ENCODE measurements around the gene ABHD6.

Gene ABHD6

GRCh38 chr3:58321791-58322190, 84.2 kb downstream of the ABHD6 start:
- no peaks in the 10 kb centered on the region for H3K9me2 ChIP-seq (replicated peaks; ENCODE audit: insufficient read depth, low read length)
- H3K36me3 ChIP-seq (ENCODE audit: low read length) = peaks cover 13% of the 10 kb centered on the region
- no peaks in the 10 kb centered on the region for H4K20me1 ChIP-seq (ENCODE audit: low read depth, low read length)
- H3K27me3 ChIP-seq (ENCODE audit: low read length) = no peaks in the 10 kb centered on the region
- H3K9me3 ChIP-seq (ENCODE audit: insufficient read depth, low read length) = no peaks in the 10 kb centered on the region
- H2AFZ ChIP-seq (ENCODE audit: low read depth, low read length, severe bottlenecking) = no peak overlapping the region
- no peak overlapping the region for H3K9ac ChIP-seq (ENCODE audit: low read length)
- H3K27ac ChIP-seq (ENCODE audit: low read depth, low read length) = no peak overlapping the region
- H3K79me2 ChIP-seq (ENCODE audit: insufficient read depth, low read length) = 0 out of 2 replicates have a peak, but pooled peaks cover 3% of the 10 kb centered on the region
- H3K4me2 ChIP-seq (ENCODE audit: low read depth, low read length, poor library complexity, severe bottlenecking) = no peak overlapping the region
- no peak for TF ChIP-seq EZH2phosphoT487 (conservative IDR thresholded peaks at IDR 0.05; ENCODE audit: low read length)
- TF ChIP-seq, protein P1, sequence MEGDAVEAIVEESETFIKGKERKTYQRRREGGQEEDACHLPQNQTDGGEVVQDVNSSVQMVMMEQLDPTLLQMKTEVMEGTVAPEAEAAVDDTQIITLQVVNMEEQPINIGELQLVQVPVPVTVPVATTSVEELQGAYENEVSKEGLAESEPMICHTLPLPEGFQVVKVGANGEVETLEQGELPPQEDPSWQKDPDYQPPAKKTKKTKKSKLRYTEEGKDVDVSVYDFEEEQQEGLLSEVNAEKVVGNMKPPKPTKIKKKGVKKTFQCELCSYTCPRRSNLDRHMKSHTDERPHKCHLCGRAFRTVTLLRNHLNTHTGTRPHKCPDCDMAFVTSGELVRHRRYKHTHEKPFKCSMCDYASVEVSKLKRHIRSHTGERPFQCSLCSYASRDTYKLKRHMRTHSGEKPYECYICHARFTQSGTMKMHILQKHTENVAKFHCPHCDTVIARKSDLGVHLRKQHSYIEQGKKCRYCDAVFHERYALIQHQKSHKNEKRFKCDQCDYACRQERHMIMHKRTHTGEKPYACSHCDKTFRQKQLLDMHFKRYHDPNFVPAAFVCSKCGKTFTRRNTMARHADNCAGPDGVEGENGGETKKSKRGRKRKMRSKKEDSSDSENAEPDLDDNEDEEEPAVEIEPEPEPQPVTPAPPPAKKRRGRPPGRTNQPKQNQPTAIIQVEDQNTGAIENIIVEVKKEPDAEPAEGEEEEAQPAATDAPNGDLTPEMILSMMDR (IDR thresholded peaks at IDR 0.05; ENCODE audit: insufficient read depth, low read length, poor library complexity, severe bottlenecking) = no peak
- no peak overlapping the region for H3K4me3 ChIP-seq (ENCODE audit: insufficient read depth, low read length, poor library complexity, severe bottlenecking)
- H3F3A ChIP-seq (ENCODE audit: insufficient read depth) = peaks cover 27% of the 10 kb centered on the region

DNA sequence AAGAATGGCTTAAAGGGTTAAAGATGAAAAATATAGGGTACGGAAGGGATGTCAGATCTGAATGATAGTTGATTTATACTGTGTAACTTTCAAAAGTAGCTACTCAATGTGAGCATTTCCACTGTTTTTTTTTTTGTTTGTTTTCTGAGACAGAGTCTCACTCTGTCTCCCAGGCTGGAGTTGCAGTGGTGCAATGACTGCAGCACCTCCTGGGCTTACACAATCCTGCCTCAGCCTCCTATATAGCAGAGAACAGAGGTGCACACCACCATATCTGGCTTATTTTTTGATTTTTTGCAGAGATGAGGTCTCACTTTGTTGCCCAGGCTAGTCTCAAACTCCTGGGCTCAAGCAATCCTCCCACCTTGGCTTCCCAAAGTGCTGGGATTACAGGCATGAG, 85.2 kb downstream of the ABHD6 start:
- 0 out of 2 replicates have a peak, but pooled peaks cover 3% of the 10 kb centered on the region for H3K79me2 ChIP-seq (ENCODE audit: insufficient read depth, low read length)
- no peak overlapping the region for H2AFZ ChIP-seq (ENCODE audit: low read depth, low read length, severe bottlenecking)
- H3K4me3 ChIP-seq (ENCODE audit: insufficient read depth, low read length, poor library complexity, severe bottlenecking) = no peak overlapping the region
- no peaks in the 10 kb centered on the region for H3K9me3 ChIP-seq (ENCODE audit: insufficient read depth, low read length)
- 0 out of 2 replicates have a peak, but pooled peaks cover 4% of the 10 kb centered on the region for H3K36me3 ChIP-seq (ENCODE audit: low read length)
- no peaks in the 10 kb centered on the region for H3K9me2 ChIP-seq (replicated peaks; ENCODE audit: insufficient read depth, low read length)
- peaks cover 19% of the 10 kb centered on the region for H3F3A ChIP-seq (ENCODE audit: insufficient read depth)
- TF ChIP-seq EZH2phosphoT487 (conservative IDR thresholded peaks at IDR 0.05; ENCODE audit: low read length) = no peak
- TF ChIP-seq, protein P1 (IDR thresholded peaks at IDR 0.05; ENCODE audit: insufficient read depth, low read length, poor library complexity, severe bottlenecking) = no peak
- H4K20me1 ChIP-seq (ENCODE audit: low read depth, low read length) = no peaks in the 10 kb centered on the region
- no peak overlapping the region for H3K9ac ChIP-seq (ENCODE audit: low read length)
- no peak overlapping the region for H3K4me2 ChIP-seq (ENCODE audit: low read depth, low read length, poor library complexity, severe bottlenecking)
- no peak overlapping the region for H3K27ac ChIP-seq (ENCODE audit: low read depth, low read length)
- H3K27me3 ChIP-seq (ENCODE audit: low read length) = no peaks in the 10 kb centered on the region

DNA sequence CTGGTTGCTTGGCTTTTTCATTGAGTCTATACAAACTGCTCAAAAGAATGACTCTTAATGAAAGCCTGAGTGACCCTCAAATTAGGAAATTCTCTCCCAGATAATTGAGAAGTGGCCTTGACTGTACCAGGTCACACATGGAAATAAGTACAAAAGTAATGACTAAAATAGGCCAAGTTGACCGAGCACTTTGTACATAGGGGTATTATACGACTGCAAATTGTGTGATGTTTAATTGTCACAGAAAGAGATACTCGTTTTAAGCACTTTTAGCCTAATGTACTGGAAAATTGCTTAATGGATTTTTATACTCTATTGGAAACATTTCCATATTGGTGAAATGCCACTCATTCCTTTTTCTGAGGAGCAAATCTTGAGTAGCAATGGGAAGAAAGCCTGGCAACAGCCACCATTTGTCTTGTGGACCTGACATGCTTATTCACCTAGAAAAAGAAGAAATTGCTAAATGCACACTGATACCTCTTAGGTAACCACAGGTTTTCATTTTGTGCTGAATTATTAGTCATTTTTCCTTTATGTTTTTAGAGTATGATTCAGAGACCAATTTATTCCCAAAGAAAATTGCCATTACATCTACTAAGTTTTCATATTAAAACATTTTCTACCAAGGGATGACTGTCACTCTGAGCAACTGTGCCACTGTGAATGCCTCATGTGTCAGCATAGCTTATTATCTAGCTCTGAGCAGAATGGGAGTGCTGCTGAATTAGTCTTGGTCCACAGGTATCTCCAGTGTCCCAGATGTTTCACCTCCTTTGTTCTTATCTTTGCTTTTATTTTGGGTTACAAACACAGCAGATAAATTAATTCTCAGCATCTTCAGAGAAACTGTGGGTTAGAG, 86.2 kb downstream of the ABHD6 start:
- no peaks in the 10 kb centered on the region for H3K9me2 ChIP-seq (replicated peaks; ENCODE audit: insufficient read depth, low read length)
- no peak overlapping the region for H2AFZ ChIP-seq (ENCODE audit: low read depth, low read length, severe bottlenecking)
- H3K9ac ChIP-seq (ENCODE audit: low read length) = no peak overlapping the region
- no peaks in the 10 kb centered on the region for H3K36me3 ChIP-seq (ENCODE audit: low read length)
- H3K4me2 ChIP-seq (ENCODE audit: low read depth, low read length, poor library complexity, severe bottlenecking) = no peak overlapping the region
- H3K27ac ChIP-seq (ENCODE audit: low read depth, low read length) = no peak overlapping the region
- H3K4me3 ChIP-seq (ENCODE audit: insufficient read depth, low read length, poor library complexity, severe bottlenecking) = no peak overlapping the region
- 0 out of 2 replicates have a peak, but pooled peaks cover 3% of the 10 kb centered on the region for H3K79me2 ChIP-seq (ENCODE audit: insufficient read depth, low read length)
- TF ChIP-seq EZH2phosphoT487 (conservative IDR thresholded peaks at IDR 0.05; ENCODE audit: low read length) = no peak
- TF ChIP-seq, protein P1 (IDR thresholded peaks at IDR 0.05; ENCODE audit: insufficient read depth, low read length, poor library complexity, severe bottlenecking) = no peak
- H4K20me1 ChIP-seq (ENCODE audit: low read depth, low read length) = no peaks in the 10 kb centered on the region
- H3K9me3 ChIP-seq (ENCODE audit: insufficient read depth, low read length) = no peaks in the 10 kb centered on the region
- peaks cover 19% of the 10 kb centered on the region for H3F3A ChIP-seq (ENCODE audit: insufficient read depth)
- no peaks in the 10 kb centered on the region for H3K27me3 ChIP-seq (ENCODE audit: low read length)

Measured in SU-DHL-6 (cell line).